ENCODE results near the gene PPARD. TPM values are rescaled to one million over a fixed set of nuclear protein-coding genes. Genes with fewer than 3 reads are reported as not detected.
"Not testable (repeated sequence)": the region's sequence is repeated elsewhere in the genome, so short reads cannot be mapped to it uniquely, and the experiment has no call there.

PPARD gene
- total RNA-seq, 4 donors from 2014 or later, result 17.0 to 42.8 (median 28.2) TPM

- Histone ChIP-seq H3K36me3 (peaks cover 4 to 47% (median 5%) of the 10 kb centered on the region in 3 donors), H3K27ac (no peak overlapping the region), H3K9me3 (peaks cover 0 to 26% (median 12%) of the 10 kb centered on the region in 3 donors), H3K4me1 (peaks cover 0 to 4% (median 0%) of the 10 kb centered on the region in 3 donors), H3K27me3 (no peaks in the 10 kb centered on the region), H3K4me3 (no peak overlapping the region)
- TF ChIP-seq CTCF (IDR thresholded peaks at IDR 0.05) (no peak), POLR2A (IDR thresholded peaks at IDR 0.05) (no peak)
- WGBS, 2 donors, result 91 to 92% methylated on average over 2 of the region's 2 CpGs
- DNase-seq, result no peak
- intact Hi-C loops (cut with DNase I), result no loop called here
These were observed 87.1 kb downstream of the PPARD start for GRCh38 chr6:35429463-35429862.

- Histone ChIP-seq H3K36me3 (peaks cover 0 to 19% (median 0%) of the 10 kb centered on the region in 3 donors), H3K4me3 (no peak overlapping the region), H3K27ac (no peak overlapping the region), H3K27me3 (no peaks in the 10 kb centered on the region), H3K4me1 (no peaks in the 10 kb centered on the region), H3K9me3 (peaks cover 0 to 26% (median 12%) of the 10 kb centered on the region in 3 donors)
- TF ChIP-seq POLR2A (IDR thresholded peaks at IDR 0.05) (no peak), CTCF (IDR thresholded peaks at IDR 0.05) (no peak)
- no peak for DNase-seq
- intact Hi-C loops (cut with DNase I), result no loop called here
- WGBS, 2 donors, result 47 to 56% methylated on average over 4 of the region's 4 CpGs
These were observed 89.9 kb downstream of the PPARD start for GRCh38 chr6:35432291-35432690.

- DNase-seq; H3K27me3 ChIP-seq; intact Hi-C loops (cut with DNase I); H3K27ac ChIP-seq; H3K4me3 ChIP-seq; H3K4me1 ChIP-seq: not testable (repeated sequence)
- 56 to 68% methylated on average over 3 of the region's 3 CpGs for WGBS, 2 donors
- H3K36me3 ChIP-seq, result peaks cover 0 to 15% (median 0%) of the 10 kb centered on the region in 3 donors
- H3K9me3 ChIP-seq, result peaks cover 0 to 26% (median 12%) of the 10 kb centered on the region in 3 donors
These were observed 90.3 kb downstream of the PPARD start for GRCh38 chr6:35432702-35433101.

- H3K27ac ChIP-seq, result no peak overlapping the region
- no peak for TF ChIP-seq CTCF (IDR thresholded peaks at IDR 0.05)
- TF ChIP-seq POLR2A (IDR thresholded peaks at IDR 0.05), result no peak
- no peaks in the 10 kb centered on the region for H3K36me3 ChIP-seq
These were observed 92.9 kb downstream of the PPARD start for GRCh38 chr6:35435074-35435837.

GRCh38 chr6:35436071-35436857 lies 93.9 kb downstream of the PPARD start:
- Histone ChIP-seq H3K27ac (no peak overlapping the region), H3K36me3 (no peaks in the 10 kb centered on the region), H3K27me3 (no peaks in the 10 kb centered on the region), H3K9me3 (no peaks in the 10 kb centered on the region), H3K4me1 (no peaks in the 10 kb centered on the region), H3K4me3 (no peak overlapping the region)
- WGBS, 2 donors, result 63 to 74% methylated on average over 3 of the region's 8 CpGs
- intact Hi-C loops (cut with DNase I), result no loop called here
- no peak for DNase-seq
- no peak for TF ChIP-seq POLR2A (IDR thresholded peaks at IDR 0.05)
- TF ChIP-seq CTCF (IDR thresholded peaks at IDR 0.05), result no peak

More at GRCh38 chr6:35435074-35435837, 92.9 kb downstream of the PPARD start:
- intact Hi-C loops (cut with DNase I), result no loop called here
- H3K4me1 ChIP-seq, result no peaks in the 10 kb centered on the region
- no peak overlapping the region for H3K4me3 ChIP-seq
- no peaks in the 10 kb centered on the region for H3K27me3 ChIP-seq
- H3K9me3 ChIP-seq, result peaks cover 0 to 3% (median 0%) of the 10 kb centered on the region in 3 donors
- no peak for DNase-seq
- WGBS, 2 donors, result 68 to 83% methylated on average over 8 to 10 of the region's 16 CpGs

- peaks cover 0 to 13% (median 0%) of the 10 kb centered on the region in 3 donors for H3K4me1 ChIP-seq
- H3K4me3 ChIP-seq; H3K27me3 ChIP-seq; DNase-seq; H3K36me3 ChIP-seq; H3K27ac ChIP-seq; H3K9me3 ChIP-seq; intact Hi-C loops (cut with DNase I): not testable (repeated sequence)
- WGBS, 2 donors, result 92 to 95% methylated on average over 6 to 7 of the region's 7 CpGs
These were observed 96.2 kb downstream of the PPARD start for GRCh38 chr6:35438378-35439065.
